SIG-M5 (cell line): ENCODE measurements around the gene ALDH3B1.

Source experiments
- DNase-seq: peaks from one replicate; lab custom pipeline; 2025; lab: John Stamatoyannopoulos, UW

ALDH3B1 gene

GRCh38 chr11:67998150-67999045, 11.7 kb upstream of the ALDH3B1 start:
- no peak for DNase-seq

DNA sequence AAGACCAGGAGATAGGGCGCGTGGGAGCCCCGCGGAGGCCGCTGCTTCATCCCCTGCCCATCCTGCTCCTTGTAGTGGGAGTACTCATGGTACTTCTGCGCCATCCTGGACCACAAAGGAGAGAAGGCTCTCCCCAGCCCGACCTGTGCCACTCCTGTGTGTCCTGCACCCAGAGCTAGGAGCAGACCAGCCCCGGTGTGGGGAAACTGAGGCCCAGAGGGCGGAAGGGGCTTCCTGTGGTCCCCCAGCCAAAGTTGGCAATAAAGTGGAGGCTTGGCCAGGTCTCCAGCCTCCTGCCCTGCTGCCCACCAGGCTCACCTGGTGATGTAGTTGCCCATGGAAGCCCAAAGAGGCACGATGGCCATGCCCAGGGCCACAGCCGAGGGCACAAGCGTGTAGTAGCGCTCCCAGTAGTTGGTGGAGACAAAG, 10.9 kb upstream of the ALDH3B1 start:
- no peak for DNase-seq

DNA sequence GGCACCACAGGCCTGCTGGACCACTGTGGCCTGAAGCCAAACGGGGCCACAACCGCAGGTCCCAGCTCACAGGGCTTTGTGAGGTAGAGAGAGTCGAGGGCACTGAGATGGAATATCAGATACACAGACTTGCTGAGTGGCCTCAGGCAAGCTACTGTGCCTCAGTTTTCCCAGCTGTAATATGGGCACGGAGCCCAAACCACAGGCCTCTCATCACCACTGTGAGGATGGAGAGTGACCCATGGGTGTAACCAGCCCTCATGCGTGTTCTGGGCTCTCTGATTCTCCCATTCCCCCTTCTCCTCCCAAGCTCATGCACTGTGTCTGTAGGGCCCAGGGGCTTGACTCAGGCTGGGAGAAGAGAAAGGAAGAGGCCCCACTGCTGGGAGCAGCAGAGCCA, 10.4 kb upstream of the ALDH3B1 start:
- DNase-seq: no peak

GRCh38 chr11:68002575-68002937, 7.6 kb upstream of the ALDH3B1 start:
- peak; percentile 17 for DNase-seq

- no peak for DNase-seq
Observed at GRCh38 chr11:68002938-68003845, 6.9 kb upstream of the ALDH3B1 start.

GRCh38 chr11:68003846-68004550, 6.1 kb upstream of the ALDH3B1 start, which contains the start of gene UNC93B1:
Gene UNC93B1, minus strand, starts transcription at chr11:68004097. Its CDS starts 54 bp downstream, at chr11:68004043.
- DNase-seq: peak; percentile 17

GRCh38 chr11:68004551-68005335, 5.4 kb upstream of the ALDH3B1 start:
- DNase-seq: no peak

GRCh38 chr11:68006606-68007166, 3.4 kb upstream of the ALDH3B1 start:
- no peak for DNase-seq

- no peak for DNase-seq
Observed at GRCh38 chr11:68007498-68008380, 2.4 kb upstream of the ALDH3B1 start.

- peak; percentile 7 for DNase-seq
Observed at GRCh38 chr11:68008381-68009337, 1.5 kb upstream of the ALDH3B1 start.

GRCh38 chr11:68009391-68010089, 587 bp upstream of the ALDH3B1 start:
- DNase-seq: no peak

- no peak for DNase-seq
Observed at GRCh38 chr11:68011051-68011943, 1.2 kb downstream of the ALDH3B1 start.

DNA sequence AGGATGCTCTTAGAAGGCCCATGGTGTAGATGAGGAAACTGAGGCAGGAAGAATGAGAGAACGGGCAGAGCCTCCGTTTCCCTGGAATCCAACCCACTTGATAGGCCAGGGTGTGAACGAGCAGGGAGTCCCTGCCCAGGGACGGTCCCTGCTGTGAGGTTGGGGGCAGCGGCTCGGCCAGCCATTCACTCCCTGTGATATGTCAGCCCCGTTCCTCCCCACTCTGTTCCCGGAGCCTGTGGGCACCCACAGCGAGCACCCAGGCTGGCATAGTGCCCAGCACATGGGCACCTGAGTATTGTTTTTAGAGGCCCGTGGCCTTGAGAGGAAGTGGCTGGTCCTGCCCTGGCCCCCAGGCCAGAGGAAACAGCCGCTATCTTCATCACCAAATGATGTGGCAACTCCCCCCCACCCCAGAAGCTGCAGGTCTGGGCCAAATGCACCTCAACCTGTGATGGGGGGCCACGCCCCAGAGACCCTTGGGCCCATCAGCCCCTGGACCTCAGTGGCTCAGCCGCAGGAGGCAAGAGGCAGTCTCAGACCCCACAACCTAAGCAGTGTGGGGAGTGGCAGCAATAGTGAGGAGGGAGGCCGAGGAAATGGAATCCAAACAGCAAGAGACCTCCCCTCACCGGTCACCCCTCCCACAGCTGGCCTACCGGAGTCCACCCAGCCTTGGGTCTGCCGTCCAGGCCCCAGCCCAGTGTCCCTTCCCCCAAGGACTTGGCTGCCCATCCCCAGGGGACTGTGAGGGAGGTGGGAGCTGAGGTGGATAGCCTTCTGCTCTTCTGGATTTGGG, 2.1 kb downstream of the ALDH3B1 start:
- DNase-seq: no peak

- DNase-seq: no peak
Observed at GRCh38 chr11:68012843-68013610, 2.9 kb downstream of the ALDH3B1 start.

GRCh38 chr11:68013611-68014156, 3.6 kb downstream of the ALDH3B1 start:
- no peak for DNase-seq
